HG03103 (cell line): Measurements from ENCODE around the gene ACADSB.

Experiments used
- ATAC-seq: cut with Tn5 transposase; IDR thresholded peaks from one replicate; pipeline ENCODE4 v1.9.1; 2021; ENCODE audit warnings: low read depth; ENCODE audit not compliant: unreplicated experiment

Gene ACADSB

GRCh38 chr10:123038782-123039631, 30.2 kb downstream of the ACADSB start:
- ATAC-seq: no peak

GRCh38 chr10:123039632-123039930, 30.8 kb downstream of the ACADSB start:
- no peak for ATAC-seq

- ATAC-seq: no peak
These were observed 34.1 kb downstream of the ACADSB start for GRCh38 chr10:123042708-123043408.

GRCh38 chr10:123043409-123043925, 34.7 kb downstream of the ACADSB start:
- peak; percentile 79 for ATAC-seq

GRCh38 chr10:123044391-123044790, 35.6 kb downstream of the ACADSB start:
- no peak for ATAC-seq

- ATAC-seq: no peak
These were observed 37.3 kb downstream of the ACADSB start for GRCh38 chr10:123045961-123046731.

- no peak for ATAC-seq
These were observed 49.2 kb downstream of the ACADSB start for GRCh38 chr10:123057968-123058367.

GRCh38 chr10:123061865-123062264, 53.1 kb downstream of the ACADSB start:
- ATAC-seq: no peak

- ATAC-seq: no peak
These were observed 53.9 kb downstream of the ACADSB start for GRCh38 chr10:123062726-123063125.

- no peak for ATAC-seq
These were observed 59.5 kb downstream of the ACADSB start for GRCh38 chr10:123068087-123068853.

GRCh38 chr10:123069246-123069986, 60.6 kb downstream of the ACADSB start:
- no peak for ATAC-seq

- ATAC-seq: no peak
These were observed 64.4 kb downstream of the ACADSB start for GRCh38 chr10:123073187-123073586.

- no peak for ATAC-seq
These were observed 65.4 kb downstream of the ACADSB start for GRCh38 chr10:123074215-123074614.

GRCh38 chr10:123081896-123082295, 73.1 kb downstream of the ACADSB start:
- no peak for ATAC-seq

- no peak for ATAC-seq
These were observed 75.0 kb downstream of the ACADSB start for GRCh38 chr10:123083811-123084210.

- ATAC-seq: no peak
These were observed 77.5 kb downstream of the ACADSB start for GRCh38 chr10:123086281-123086680.

GRCh38 chr10:123087348-123087747, 78.5 kb downstream of the ACADSB start:
- no peak for ATAC-seq

- ATAC-seq: no peak
These were observed 79.0 kb downstream of the ACADSB start for GRCh38 chr10:123087786-123088185.

- ATAC-seq: no peak
These were observed 84.0 kb downstream of the ACADSB start for GRCh38 chr10:123092635-123093414.
